Hepatocyte (in vitro differentiated cells): Measurements from ENCODE around the gene MALL. TPM values are rescaled to one million over a fixed set of nuclear protein-coding genes. Genes with fewer than 3 reads are reported as not detected.
"Not testable (repeated sequence)": the region's sequence is repeated elsewhere in the genome, so short reads cannot be mapped to it uniquely, and the experiment has no call there.

ENCODE experiments used
- DNase-seq: peaks from one replicate; pipeline ENCODE4 v3.0.0-alpha.2; 2016; ENCODE audit warnings: low spot score
- H2AFZ ChIP-seq: fragments of 200-600 bp; sonication (generic); 2 replicates; pipeline ENCODE4 v1.6.0; 2016; ENCODE audit warnings: antibody characterized with exemption, mild to moderate bottlenecking
- H3K27ac ChIP-seq: fragments of 200-600 bp; sonication (generic); 2 replicates; pipeline ENCODE4 v1.5.1; 2016; ENCODE audit warnings: mild to moderate bottlenecking
- H3K27me3 ChIP-seq: fragments of 200-600 bp; sonication (generic); 2 replicates; pipeline ENCODE4 v1.6.1; 2016
- H3K36me3 ChIP-seq: fragments of 200-600 bp; sonication (generic); replicated peaks from 2 replicates; pipeline ENCODE4 v1.5.1; 2016; ENCODE audit warnings: low read depth; ENCODE audit not compliant: insufficient read depth
- H3K4me1 ChIP-seq: fragments of 200-600 bp; sonication (generic); 2 replicates; pipeline ENCODE4 v1.5.1; 2016; ENCODE audit warnings: mild to moderate bottlenecking, moderate library complexity; ENCODE audit not compliant: insufficient read depth
- H3K4me2 ChIP-seq: fragments of 200-600 bp; sonication (generic); 2 replicates; pipeline ENCODE4 v1.6.0; 2016
- H3K4me3 ChIP-seq: fragments of 200-600 bp; sonication (generic); 2 replicates; pipeline ENCODE4 v1.5.1; 2016; ENCODE audit warnings: mild to moderate bottlenecking
- H3K79me2 ChIP-seq: fragments of 200-600 bp; sonication (generic); 2 replicates; pipeline ENCODE4 v1.6.0; 2017; ENCODE audit warnings: mild to moderate bottlenecking
- H3K9me2 ChIP-seq: fragments of 200-600 bp; sonication (generic); replicated peaks from 2 replicates; pipeline ENCODE4 v1.6.0; 2017; ENCODE audit warnings: mild to moderate bottlenecking; ENCODE audit not compliant: insufficient read depth
- H3K9me3 ChIP-seq: fragments of 200-600 bp; sonication (generic); 2 replicates; pipeline ENCODE4 v1.5.1; 2016; ENCODE audit warnings: low read depth, mild to moderate bottlenecking
- H4K20me1 ChIP-seq: fragments of 200-600 bp; sonication (generic); 2 replicates; pipeline ENCODE4 v1.6.0; 2016; ENCODE audit warnings: mild to moderate bottlenecking; ENCODE audit not compliant: insufficient read depth, poor library complexity, severe bottlenecking
- WGBS: methylation state at CpG from one replicate; pipeline ENCODE4 v1.1.6; 2016; ENCODE audit warnings: low lambda C conversion rate; ENCODE audit errors: missing lambda C conversion rate; 5-methylcytosine and 5-hydroxymethylcytosine counted together
- polyA plus RNA-seq: library from polyadenylated mRNA; unstranded; fragments of >200 nt; fragmentation: Nextera tagmentation; extraction: Ambion mirVana; gene quantifications from 2 replicates; pipeline ENCODE4 v1.2.1, GENCODE V29; 2016
- total RNA-seq: library from RNA; depleted of rRNA; stranded (reverse); fragments of >200 nt; gene quantifications from 2 replicates; pipeline ENCODE4 v1.2.3, GENCODE V29; 2014

Gene MALL
- total and polyA plus RNA-seq, 2 experiments from 2014 or later, result 30.8 to 55.7 TPM

DNA sequence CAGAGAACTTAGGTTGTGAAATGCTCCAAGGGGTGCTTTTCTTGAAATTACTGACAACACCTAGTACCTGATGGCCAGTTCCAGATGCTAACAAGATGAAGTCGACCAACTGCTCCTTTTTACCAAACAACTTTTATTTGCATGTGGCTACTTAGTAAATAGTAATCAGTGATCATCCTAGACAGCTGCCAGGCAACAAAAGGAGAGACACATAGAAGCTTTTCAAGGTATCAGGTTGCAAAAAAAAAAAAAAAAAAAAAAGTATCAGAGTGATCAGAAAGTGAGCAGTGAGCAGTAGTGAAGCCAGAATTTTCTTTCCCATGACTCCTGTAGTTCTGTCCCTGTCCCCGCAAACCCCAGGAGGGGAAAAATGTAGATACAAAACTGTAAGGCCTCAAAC, 31.9 kb downstream of the MALL start:
- H3K27me3 ChIP-seq, H3K36me3 ChIP-seq, DNase-seq, H4K20me1 ChIP-seq, H3K9me2 ChIP-seq, H3K4me1 ChIP-seq, H3K79me2 ChIP-seq, H2AFZ ChIP-seq, H3K4me2 ChIP-seq, H3K27ac ChIP-seq, H3K9me3 ChIP-seq, H3K4me3 ChIP-seq: not testable (repeated sequence)
- no CpG with 5 or more reads among the region's 2 CpGs for WGBS

GRCh38 chr2:110083162-110083561, 32.5 kb downstream of the MALL start:
- not testable (repeated sequence) for H3K79me2 ChIP-seq, H2AFZ ChIP-seq, DNase-seq, H3K36me3 ChIP-seq, H3K4me1 ChIP-seq, H3K27ac ChIP-seq, H3K9me3 ChIP-seq, H3K27me3 ChIP-seq, H3K4me3 ChIP-seq, H3K4me2 ChIP-seq, H4K20me1 ChIP-seq, H3K9me2 ChIP-seq
- no CpG with 5 or more reads among the region's 8 CpGs for WGBS

DNA sequence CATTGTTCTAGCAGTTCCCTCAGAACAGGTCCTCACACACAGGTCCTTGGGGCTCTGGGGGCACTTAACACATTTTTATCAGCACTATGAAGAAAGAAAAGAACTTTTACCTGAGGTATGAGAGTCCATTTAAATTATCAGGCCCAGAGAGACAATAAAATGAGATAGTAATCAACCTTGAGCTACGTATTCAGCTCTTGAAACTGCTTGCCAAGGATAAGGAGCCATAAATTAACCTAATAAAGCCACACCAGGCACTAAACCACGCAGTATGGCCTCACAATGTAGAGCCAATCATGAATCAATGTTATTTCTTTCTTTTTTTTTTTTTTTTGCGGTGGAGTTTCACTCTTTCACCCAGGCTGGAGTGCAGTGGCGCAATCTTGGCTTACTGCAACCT, 37.5 kb downstream of the MALL start:
- not testable (repeated sequence) for H3K4me3 ChIP-seq, H3K27me3 ChIP-seq, H3K4me2 ChIP-seq, H3K9me3 ChIP-seq, H3K9me2 ChIP-seq, H3K79me2 ChIP-seq, H4K20me1 ChIP-seq, H3K27ac ChIP-seq, H3K36me3 ChIP-seq, H3K4me1 ChIP-seq, DNase-seq, H2AFZ ChIP-seq
- 44% methylated on average over 1 of the region's 4 CpGs for WGBS

DNA sequence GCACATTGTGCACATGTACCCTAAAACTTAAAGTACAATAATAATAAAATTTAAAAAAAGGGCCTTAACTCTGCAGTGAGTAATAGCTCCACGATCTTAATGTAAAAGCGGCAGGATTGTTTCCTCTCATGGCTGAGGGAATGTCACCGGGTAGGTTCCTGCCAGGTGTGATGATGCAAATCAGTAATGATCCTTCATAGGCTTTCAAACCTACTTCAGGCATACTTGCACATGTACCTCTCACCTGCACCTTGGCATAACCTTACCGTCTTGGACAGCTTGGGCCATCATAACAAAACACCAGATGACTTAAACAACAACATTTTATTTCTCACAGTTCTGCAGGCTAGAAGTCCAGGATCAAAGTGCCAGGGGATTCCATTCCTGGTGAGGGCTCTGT, 39.7 kb downstream of the MALL start:
- H3K4me3 ChIP-seq, H3K27me3 ChIP-seq: not testable (repeated sequence)
- 80% methylated on average over 1 of the region's 4 CpGs for WGBS

GRCh38 chr2:110069869-110070268, 45.8 kb downstream of the MALL start:
- DNase-seq, H3K27me3 ChIP-seq, H3K9me3 ChIP-seq, H3K27ac ChIP-seq, H3K4me3 ChIP-seq, H2AFZ ChIP-seq, H3K36me3 ChIP-seq, H4K20me1 ChIP-seq, H3K4me1 ChIP-seq, H3K79me2 ChIP-seq, H3K4me2 ChIP-seq, H3K9me2 ChIP-seq: not testable (repeated sequence)
- 91% methylated on average over 5 of the region's 7 CpGs for WGBS

More for the DNA sequence above, 39.7 kb downstream of the MALL start:
- H3K79me2 ChIP-seq, H3K4me2 ChIP-seq, H3K36me3 ChIP-seq, H3K9me3 ChIP-seq, DNase-seq, H3K4me1 ChIP-seq, H4K20me1 ChIP-seq, H2AFZ ChIP-seq, H3K27ac ChIP-seq, H3K9me2 ChIP-seq: not testable (repeated sequence)

DNA sequence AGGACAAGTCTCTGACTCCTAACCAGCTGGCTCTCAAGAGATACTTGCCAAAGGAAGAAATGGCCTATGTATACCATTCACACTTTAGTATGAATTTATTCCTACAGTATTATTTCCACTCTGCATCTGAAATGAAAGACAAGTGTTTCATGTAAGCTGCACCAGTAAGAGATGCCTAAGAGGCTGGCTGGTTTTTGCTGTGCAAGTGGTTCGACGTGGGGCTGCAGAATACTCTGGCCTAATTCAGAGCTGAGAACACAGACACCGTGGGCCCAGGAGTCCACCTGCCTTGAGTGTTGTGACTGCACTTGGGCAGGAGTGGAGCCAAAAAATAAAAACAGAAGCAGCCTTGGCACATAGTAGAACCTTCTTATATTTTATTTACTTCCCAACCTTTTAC, 47.5 kb downstream of the MALL start:
- H3K9me2 ChIP-seq, H3K27me3 ChIP-seq, H2AFZ ChIP-seq, H3K27ac ChIP-seq, H3K4me3 ChIP-seq, H3K36me3 ChIP-seq, H3K4me2 ChIP-seq, H3K9me3 ChIP-seq, DNase-seq, H3K79me2 ChIP-seq, H4K20me1 ChIP-seq, H3K4me1 ChIP-seq: not testable (repeated sequence)
- 88% methylated on average over 3 of the region's 3 CpGs for WGBS

DNA sequence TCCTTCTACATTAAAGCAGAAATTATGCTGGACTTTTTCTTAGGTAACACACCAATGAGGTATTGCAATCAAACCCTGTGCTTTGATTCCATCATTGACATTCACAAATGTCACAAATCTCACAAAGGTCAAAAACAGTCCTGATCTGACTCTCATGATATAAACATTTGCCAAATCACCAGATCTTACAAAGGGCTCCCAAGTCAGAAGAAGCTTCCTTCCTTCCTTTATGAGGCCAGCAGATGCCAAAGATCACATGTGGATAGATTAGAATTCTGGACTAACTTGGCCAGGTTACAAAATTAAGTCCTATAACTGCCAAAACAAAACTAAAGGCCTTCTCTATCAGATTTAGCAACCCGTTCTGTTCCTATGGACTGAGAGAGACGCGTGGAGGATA, 53.3 kb downstream of the MALL start:
- H3K9me3 ChIP-seq, DNase-seq, H3K4me3 ChIP-seq, H3K9me2 ChIP-seq, H4K20me1 ChIP-seq, H3K27me3 ChIP-seq, H3K4me1 ChIP-seq, H3K27ac ChIP-seq, H3K4me2 ChIP-seq, H3K36me3 ChIP-seq, H3K79me2 ChIP-seq, H2AFZ ChIP-seq: not testable (repeated sequence)
- no CpG with 5 or more reads among the region's 3 CpGs for WGBS

- H3K79me2 ChIP-seq, H2AFZ ChIP-seq, H3K9me2 ChIP-seq, H3K27ac ChIP-seq, H3K4me1 ChIP-seq, H3K36me3 ChIP-seq, H3K27me3 ChIP-seq, H3K9me3 ChIP-seq, H3K4me3 ChIP-seq, H4K20me1 ChIP-seq, H3K4me2 ChIP-seq, DNase-seq: not testable (repeated sequence)
- WGBS, result no CpG with 5 or more reads among the region's 2 CpGs
Measured at GRCh38 chr2:110060550-110060949, 55.1 kb downstream of the MALL start.

- no CpG with 5 or more reads among the region's 1 CpG for WGBS
- not testable (repeated sequence) for H4K20me1 ChIP-seq, H3K36me3 ChIP-seq, H3K9me3 ChIP-seq, H3K79me2 ChIP-seq, DNase-seq, H2AFZ ChIP-seq, H3K9me2 ChIP-seq, H3K4me1 ChIP-seq, H3K27me3 ChIP-seq, H3K4me2 ChIP-seq, H3K4me3 ChIP-seq, H3K27ac ChIP-seq
Measured at GRCh38 chr2:110059694-110060358, 55.8 kb downstream of the MALL start.
